Frontal cortex (tissue), 4 donors: ENCODE data around the gene PFKP. TPM values are rescaled to one million over a fixed set of nuclear protein-coding genes. Genes with fewer than 3 reads are reported as not detected.
"Not testable (repeated sequence)": the region's sequence is repeated elsewhere in the genome, so short reads cannot be mapped to it uniquely, and the experiment has no call there.

ENCODE experiments used
- DNase-seq, 2 donors: peaks; one replicate each; pipeline ENCODE4 v3.0.0; 2012; ENCODE audit warnings: low spot score in 2 of 2
- FAIRE-seq: peaks from 2 replicates; lab custom pipeline; 2012; peaks lifted over from hg19 to GRCh38; lab: Jason Lieb, UNC
- total RNA-seq: library from RNA; depleted of rRNA; stranded (reverse); fragments of >200 nt; gene quantifications from one replicate; pipeline ENCODE4 v1.2.3, GENCODE V29; 2014
- donor health status: control.
- donor health status: control.
- donor health status: control.

PFKP gene
- total RNA-seq, 1 donor from 2014 or later, result 81.5 TPM

DNA sequence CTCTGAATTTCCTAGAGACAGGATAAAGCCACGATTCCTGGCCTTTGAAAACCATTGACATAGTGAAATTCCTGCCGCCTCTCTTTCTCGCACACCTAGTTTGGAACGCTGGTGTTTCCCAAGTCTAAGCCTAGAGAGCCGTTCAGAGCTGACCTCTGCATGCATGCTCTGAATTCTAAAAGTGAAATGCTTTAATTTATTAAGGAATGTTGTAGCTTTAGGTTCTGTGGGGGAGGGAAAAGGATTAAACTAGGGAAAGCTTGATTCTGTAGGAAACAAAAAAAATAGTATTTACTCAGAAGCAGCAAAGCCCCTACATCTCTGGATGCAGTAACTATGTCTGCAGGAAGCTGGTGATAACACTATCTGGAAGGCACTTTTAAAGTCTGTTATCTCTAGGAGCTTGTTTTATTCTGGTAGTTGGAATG, 27.3 kb downstream of the PFKP start:
- no peak for FAIRE-seq

DNA sequence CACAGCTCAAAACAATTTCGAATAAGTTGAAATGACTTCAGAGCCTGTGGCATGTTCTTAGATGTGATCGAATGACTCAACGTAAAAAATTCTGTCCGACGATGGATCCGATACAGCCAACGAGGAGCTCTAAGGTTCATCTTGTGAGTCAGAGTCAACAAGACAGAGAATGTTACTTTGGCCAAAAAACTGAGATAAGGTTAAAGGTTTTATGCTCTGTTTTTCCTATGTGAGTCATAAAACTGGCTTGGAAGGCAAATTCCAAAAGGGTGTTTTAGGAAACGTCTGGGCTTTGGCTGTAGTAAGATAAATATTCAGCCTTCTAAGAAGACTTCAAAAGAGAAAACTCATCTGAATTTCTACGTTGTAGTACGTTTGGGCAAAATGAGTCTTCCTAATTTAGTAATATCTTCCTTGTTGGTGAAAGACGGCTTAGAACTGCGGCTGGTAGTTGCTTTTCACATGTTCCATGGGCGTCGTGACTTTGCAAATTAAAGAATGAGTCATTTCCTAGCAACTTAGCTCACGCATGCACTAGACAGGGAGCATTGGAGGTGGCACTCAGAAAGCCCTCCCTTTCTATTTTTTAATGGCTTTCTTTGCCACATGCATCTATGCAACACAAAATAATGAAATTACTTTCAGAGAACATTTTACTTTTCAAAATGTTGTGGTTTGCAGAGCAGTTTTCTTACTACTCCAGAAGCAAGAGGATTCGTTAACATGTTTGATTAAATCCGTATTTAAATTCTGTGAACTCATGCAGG, 28.2 kb downstream of the PFKP start:
- peak in 1 of 2 donors; percentile 61 for DNase-seq

More for the DNA sequence above, 27.3 kb downstream of the PFKP start:
- no peak for DNase-seq

DNA sequence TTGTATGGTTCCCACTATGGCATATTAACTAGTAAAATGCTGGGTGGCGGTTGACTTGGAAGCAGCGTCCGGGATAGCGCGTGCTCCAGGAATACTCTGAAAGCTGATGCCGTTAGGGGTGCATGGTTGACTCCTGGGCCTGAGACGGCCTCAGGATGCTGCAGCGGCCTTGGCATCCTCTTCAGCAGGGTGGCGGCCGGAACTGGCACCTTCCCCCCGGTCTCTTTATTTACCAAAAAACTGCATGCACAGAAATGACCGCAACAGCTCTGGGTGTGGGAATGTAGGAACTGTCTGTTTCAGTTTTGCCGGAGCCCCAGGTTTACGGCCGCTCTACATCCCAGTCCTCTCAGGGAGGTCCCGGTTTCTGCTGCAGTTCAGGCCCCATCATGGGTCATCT, 28.8 kb downstream of the PFKP start:
- DNase-seq, result no peak
- FAIRE-seq, result no peak

More for the DNA sequence above, 28.2 kb downstream of the PFKP start:
- FAIRE-seq, result no peak

DNA sequence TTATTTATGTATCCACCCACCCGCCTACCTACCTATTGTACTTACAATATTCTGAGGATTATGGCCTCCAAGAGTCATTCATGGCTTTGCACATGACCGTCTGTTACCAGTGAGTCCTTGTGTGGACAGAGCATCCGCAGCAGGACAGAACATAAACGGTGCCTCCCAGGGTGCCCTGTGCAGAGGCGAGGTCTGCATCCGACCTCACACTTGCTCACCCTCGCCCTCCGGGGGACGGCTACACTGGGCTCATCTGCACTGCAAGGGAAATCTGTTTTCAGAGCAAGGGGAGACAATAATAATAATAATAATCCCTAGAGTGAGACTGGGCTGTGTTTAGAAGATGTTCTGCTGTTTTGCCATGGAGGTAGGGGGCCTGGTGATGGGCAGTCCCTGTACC, 29.8 kb downstream of the PFKP start:
- FAIRE-seq (no peak), DNase-seq (no peak)

DNA sequence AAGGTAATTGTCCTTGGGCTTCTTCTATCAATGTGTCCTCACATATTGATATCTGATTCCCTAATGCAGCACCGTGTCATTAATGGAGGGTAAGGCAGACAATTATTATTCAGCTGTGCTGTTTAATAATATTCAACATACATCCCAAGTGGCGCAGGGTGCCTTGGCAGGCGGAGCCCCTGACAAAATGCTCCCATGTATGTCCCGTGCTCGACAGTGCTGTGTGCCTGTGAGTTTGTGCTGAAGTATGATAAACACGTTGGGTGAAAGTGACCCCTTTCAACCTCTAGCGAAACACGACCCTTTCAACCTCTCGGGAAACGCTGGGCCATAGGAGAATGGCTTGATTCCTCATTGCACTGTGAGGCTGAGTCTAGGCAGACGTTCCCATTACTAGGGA, 31.3 kb downstream of the PFKP start:
- FAIRE-seq (no peak), DNase-seq (no peak)

DNA sequence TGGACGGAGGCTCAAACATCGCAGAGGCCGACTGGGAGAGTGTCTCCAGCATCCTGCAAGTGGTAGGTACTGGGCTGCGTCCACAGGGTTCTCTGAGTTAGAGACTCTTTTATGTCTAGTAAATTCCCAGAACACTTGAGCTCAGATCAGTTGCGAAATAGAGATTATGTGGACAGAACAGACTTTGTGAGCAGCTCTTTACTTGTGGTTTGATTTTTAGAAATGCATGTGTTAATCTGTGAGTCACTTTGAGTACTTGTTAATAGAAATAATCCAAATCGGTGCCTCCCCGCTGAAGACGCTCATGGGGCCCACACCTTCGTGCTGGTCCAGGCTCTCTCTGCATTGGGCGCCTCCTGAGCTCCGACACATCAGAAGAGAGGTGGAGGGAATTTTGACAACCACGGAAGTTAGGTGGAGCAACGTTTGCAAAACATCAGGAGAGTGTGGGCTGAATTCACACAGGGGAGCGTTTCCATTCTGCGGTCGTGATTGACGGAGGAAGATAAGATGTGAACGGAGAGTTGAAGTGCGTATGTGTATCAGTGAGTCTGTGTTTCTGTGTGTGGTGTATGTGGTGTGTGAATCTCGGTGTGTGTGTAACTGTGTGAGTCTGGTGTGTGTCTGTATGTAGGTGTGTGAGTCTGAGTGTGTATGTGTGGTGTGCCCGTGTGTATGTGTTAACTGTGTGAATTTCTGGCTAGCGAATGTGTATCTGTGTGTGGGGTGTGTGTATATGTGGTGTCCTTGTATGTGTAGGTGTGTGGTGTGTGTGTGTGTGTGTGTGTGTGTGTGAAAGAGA, 32.1 kb downstream of the PFKP start:
- no peak for DNase-seq
- no peak for FAIRE-seq

DNA sequence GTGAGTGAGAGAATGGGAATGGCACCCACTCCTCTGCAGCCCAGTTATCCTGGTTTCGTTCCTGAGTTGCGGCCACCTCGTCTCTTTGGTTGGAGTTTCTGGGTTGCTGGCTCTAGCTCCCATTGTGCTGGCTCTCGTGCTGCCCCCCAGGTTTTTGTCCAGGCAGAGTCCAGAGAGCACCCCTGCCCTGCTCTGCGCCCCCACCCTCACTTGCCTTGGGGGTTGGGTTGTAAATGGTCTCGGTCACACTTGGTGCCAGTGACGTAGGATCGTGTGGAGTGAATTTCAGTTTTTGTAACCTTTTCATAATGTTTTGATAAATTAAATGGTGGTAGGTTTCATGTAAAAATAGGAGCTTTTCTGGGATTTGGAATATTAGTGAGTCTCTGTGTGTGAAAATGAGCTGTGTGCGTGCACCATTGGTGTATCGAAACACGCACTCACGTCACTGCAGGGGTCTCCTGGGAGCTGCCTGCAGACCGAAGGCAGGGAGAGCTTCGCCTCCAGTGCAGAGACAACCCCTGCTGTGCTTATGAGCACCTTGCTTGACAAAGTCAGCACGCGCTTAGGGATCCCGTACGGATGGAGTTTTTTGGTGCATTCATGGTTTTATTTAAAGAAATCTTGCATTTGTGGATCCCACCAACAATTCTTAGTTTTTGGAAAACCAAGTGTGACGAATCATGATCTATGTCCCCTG, 32.9 kb downstream of the PFKP start:
- DNase-seq (no peak), FAIRE-seq (no peak)

DNA sequence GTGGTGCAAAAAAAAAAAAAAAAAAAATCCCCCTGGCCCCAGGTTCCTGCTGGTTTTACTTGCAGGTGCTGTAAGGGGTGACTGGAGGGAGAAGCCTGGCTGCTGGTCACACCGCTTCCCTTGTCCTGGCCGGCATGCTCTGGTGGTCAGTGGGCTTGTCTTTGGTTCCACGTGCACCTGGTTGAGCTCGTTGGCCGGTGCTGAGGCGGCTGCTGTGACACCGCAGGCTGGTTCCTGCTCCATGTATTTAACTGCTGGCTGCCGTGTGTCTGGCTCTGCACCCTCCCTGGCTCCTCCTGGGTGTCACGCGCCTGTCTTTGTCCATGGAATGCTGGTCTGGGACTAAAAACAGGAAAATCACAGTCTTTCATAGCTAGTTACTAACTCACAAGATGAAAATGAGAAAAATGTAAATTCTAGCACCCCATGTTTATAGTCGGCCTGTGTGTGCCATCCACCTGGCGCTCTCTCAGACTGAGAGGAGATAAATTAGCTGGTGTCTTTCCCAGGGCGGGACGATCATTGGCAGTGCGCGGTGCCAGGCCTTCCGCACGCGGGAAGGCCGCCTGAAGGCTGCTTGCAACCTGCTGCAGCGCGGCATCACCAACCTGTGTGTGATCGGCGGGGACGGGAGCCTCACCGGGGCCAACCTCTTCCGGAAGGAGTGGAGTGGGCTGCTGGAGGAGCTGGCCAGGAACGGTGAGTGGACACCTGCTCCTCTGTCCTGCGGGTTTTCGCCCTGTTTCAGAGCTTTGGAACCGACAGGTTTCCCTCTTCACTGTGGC, 33.7 kb downstream of the PFKP start:
- DNase-seq, result no peak
- no peak for FAIRE-seq

DNA sequence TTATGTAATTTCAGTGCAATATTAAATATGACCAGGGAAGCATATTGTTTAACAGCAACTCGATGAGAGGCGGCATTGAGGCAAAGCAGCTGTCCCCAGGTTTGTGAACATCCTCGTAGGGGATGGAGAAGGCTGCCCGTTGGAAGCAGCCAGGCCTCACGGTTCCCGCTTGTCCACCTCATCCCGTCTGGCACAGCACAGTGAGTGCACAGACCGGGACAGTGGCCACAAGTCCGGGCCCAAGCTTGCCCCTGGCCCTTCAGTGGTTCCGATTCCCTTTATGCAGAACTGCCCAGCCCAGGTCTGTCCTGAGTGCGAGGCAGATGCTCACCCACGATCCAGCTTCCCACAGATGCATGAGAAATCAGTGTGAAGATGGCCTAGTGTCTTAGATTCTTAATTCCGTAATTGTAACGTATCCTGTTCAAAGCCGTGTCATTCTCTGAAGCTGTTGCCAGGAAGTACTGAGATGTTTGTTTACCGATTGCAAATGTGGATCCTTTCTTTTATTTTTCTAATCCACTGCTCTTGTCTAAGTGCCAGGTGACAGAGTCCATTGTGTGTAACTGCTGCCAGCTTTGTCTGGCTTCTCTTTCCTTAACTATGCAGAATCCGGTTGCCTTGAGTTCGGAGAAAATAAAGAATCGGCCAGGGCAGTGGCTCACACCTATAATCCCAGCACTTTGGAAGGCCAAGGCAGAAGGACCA, 35.5 kb downstream of the PFKP start:
- FAIRE-seq (no peak), DNase-seq (no peak)

DNA sequence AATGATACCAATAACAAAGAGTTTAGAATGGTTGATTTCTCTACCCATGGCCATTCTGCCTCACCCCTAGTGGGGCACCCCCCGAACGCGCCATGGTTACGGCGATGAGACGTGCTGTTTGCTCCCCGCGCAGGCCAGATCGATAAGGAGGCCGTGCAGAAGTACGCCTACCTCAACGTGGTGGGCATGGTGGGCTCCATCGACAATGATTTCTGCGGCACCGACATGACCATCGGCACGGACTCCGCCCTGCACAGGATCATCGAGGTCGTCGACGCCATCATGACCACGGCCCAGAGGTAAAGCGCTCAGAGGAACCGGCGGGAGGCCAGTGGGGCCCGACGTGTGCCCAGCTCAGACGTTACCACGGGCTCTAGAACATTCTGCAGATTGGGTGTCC, 36.3 kb downstream of the PFKP start:
- no peak for DNase-seq
- FAIRE-seq, result no peak

DNA sequence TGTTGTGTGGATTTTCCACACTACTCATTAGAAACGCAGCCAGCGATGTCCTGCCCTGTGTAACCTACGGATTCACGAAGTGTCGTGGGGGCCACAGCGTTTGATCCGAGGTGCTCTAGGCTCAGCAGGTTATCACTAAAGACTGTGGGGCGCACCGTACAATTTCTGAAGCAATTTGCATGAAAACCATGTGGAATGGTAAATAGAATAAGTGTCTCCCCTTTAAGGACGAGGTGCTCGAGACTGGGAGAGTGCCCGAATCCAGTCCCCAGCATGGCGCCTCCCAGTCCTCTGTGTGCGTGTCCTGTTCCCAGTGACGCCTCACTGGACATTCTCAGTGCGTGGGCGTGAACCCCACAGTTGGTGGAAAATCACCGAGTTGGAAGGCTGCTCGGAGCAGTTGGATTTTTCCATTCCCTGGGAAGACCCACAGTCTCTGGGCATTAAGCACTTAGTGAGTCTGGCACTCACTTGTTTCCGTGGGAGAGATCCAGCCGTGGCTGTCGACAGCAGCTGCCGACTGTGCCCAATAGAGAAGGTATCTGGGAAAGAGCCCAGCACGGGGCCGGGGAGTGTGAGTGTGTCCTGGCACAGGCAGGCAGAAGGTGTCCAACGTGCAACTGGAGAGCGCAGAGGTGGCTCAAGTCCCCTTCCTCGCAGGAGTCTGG, 37.0 kb downstream of the PFKP start:
- DNase-seq, result no peak
- no peak for FAIRE-seq

DNA sequence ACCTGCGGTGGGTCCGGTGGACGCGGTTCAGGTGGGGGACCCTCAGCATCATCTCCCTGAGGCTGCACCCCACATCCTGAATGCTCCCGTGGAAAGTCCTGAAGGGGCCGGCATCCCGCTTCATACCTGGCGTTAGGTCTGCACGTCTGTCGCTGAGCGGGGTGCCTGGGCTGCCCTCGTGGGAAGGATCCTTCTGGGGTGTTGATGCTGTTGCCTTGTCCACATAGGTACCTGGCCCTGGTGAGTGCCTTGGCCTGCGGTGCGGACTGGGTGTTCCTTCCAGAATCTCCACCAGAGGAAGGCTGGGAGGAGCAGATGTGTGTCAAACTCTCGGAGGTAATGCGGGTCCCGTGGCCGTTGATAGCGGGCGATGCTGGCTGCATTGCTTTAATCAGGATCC, 37.8 kb downstream of the PFKP start:
- no peak for FAIRE-seq

DNA sequence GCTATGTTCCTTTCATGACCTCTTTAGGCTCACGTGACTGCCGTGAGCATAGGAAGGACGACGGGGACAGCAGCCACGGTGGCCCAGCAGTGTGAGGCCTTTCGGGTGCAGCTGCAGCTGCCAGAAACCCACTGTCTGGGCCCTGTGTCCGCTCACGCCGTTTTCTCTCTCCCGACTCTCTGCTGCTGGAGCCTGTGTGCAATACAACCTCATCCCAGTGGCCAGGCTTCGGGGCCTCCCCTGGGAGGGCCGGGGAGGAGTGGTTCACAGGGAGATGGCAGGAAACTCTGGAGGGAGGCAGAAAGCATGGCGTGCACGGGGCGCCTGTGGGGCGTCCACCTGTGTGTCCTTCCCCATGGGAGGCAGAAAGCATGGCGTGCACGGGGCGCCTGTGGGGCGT, 38.6 kb downstream of the PFKP start:
- FAIRE-seq, result no peak
- DNase-seq, result no peak

More for the DNA sequence above, 37.8 kb downstream of the PFKP start:
- no peak for DNase-seq

DNA sequence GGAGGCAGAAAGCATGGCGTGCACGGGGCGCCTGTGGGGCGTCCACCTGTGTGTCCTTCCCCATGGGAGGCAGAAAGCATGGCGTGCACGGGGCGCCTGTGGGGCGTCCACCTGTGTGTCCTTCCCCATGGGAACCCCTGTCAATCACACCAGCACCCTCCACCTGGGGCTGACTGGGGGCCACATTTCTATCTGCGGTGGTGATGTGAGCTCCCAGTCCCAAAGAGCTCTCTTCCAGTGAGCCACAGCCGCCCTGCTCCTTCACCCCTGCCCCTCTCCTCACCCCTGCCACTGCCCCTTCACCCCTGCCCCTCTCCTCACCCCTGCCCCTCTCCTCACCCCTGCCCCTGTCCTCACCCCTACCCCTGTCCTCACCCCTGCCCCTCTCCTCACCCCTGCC, 39.0 kb downstream of the PFKP start:
- not testable (repeated sequence) for DNase-seq, FAIRE-seq

DNA sequence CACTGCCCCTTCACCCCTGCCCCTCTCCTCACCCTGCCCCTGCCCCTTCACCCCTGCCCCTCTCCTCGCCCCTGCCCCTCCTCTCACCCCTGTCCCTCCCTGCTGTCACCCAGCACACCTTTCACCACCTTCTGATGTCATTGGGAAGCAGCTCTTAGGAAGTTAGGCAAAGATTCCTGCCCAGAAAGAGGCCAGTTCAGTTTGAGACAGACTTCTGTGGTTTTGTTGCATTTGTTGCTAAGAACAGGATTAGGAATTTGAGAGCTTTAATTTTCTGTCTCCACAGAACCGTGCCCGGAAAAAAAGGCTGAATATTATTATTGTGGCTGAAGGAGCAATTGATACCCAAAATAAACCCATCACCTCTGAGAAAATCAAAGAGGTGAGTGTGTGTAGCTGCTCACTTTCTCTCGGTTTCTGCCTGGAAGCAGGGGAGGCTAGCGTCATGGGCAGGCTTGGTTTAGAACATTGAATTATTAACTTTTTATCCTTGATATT, 39.6 kb downstream of the PFKP start:
- FAIRE-seq (no peak), DNase-seq (no peak)

DNA sequence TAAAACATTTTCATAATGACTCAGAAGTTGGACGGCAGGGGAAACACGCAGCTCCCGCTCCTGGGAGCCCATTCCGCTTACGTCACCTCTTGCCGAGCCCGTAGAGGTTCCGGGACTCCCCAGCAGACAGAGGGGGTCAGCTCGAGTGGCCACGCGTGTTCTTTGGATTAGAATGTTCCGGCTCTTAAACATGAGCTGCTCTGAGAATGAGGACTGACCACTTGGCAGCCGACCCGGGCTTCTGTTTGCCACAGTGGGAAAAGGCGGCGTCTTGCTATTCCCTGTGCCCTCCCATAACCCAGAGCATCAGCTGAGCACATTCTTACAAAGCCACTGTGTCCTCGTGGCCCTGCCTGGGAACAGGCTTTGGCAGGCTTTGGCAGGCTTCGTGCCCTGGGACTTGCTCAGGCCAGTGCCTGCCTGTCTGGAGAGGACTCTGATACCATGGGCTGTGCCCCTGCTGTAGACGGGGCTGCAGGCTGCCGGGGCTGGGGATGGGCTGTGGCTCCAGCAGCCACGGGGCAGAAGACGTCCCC, 40.1 kb downstream of the PFKP start:
- FAIRE-seq (no peak), DNase-seq (peak; percentile 73 to 79)

DNA sequence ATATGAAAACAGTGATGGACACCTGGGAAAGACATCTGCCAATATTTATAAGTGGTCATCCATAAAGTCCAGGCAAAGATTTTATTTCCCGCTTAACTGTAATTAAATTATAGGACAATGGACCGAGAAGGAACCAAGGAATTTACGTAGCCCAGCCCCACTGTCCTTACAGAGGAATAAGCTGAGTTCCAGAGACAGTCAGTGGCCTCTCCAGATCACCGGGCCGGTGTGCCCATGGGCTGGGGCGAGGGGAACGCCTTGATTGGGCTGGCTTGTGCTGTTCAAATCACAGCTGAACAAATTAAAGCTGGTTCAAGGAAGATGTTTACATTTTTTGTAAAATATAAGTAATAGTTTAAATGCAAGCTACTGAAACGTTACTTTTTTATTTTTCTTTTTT, 40.7 kb downstream of the PFKP start:
- FAIRE-seq, result no peak
- DNase-seq, result no peak

DNA sequence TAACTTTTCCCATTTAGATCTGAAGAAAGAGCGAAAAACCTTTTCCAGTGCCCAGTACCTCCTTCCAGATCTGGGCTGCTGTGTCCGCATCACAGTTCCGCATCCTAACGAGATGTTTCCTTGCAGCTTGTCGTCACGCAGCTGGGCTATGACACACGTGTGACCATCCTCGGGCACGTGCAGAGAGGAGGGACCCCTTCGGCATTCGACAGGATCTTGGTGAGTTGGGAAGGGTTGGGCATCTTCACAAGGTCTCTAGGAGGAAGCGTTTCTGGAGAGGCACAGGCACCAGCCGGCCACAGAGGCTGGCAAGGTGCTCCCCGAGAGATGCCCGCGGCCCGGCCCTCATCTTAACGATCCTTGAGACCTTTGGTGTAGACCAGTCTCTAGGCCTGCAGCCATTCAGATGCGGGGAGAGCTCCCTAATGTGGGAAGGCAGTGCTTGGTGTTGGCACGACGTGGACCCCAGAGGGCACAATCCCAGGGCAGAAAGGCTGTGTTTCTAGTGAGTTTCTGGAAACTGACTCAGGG, 41.3 kb downstream of the PFKP start:
- DNase-seq (no peak), FAIRE-seq (no peak)
